ENCODE results near the gene ASTN2.

GRCh38 chr9:116809656-116810055 is 605.2 kb downstream of the ASTN2 start:
- no peak for TF ChIP-seq CTCF (IDR thresholded peaks at IDR 0.05; ENCODE audit: low read length)
- TF ChIP-seq EZH2 (IDR thresholded peaks at IDR 0.05; ENCODE audit: borderline replicate concordance, low read length) = no peak

All from OCI-LY1 (cell line).